H1 (cell line): Measurements from ENCODE around the gene IRF2BP1. TPM values are rescaled to one million over a fixed set of nuclear protein-coding genes. Genes with fewer than 3 reads are reported as not detected.

Experiments used
- CTCF ChIA-PET: fragments of 300-600 bp; sonication (Branson Sonifier 250); formaldehyde crosslinking; loops from one replicate; lab custom pipeline; 2021; ENCODE audit not compliant: partially characterized antibody; lab: Charles Lee
- POLR2A ChIA-PET: fragments of 300-600 bp; sonication (Branson Sonifier 250); formaldehyde crosslinking; loops from one replicate; lab custom pipeline; 2021; ENCODE audit warnings: inconsistent platforms; ENCODE audit not compliant: partially characterized antibody; lab: Charles Lee
- DNase-seq, 2 experiments: peaks; one replicate each; pipeline versions ENCODE4 v3.0.0 to v3.0.0-alpha.2; 2010 to 2022; ENCODE audit warnings: low spot score in 2 of 2, low read depth in 1 of 2, mixed read lengths in 1 of 2
- FAIRE-seq: peaks from 2 replicates; lab custom pipeline; 2011; peaks lifted over from hg19 to GRCh38; lab: Jason Lieb, UNC
- H2AFZ ChIP-seq: 2 replicates; pipeline ENCODE4 v1.8.1; 2012; ENCODE audit warnings: low read length, inconsistent platforms
- H2AK5ac ChIP-seq: 2 replicates; pipeline ENCODE4 v1.6.1; 2013; ENCODE audit warnings: low read depth, low read length
- H2BK120ac ChIP-seq: replicated peaks from 2 replicates; pipeline ENCODE3; 2013; ENCODE audit warnings: low read depth, low read length, inconsistent platforms
- H2BK12ac ChIP-seq: 2 replicates; pipeline ENCODE4 v1.6.1; 2013; ENCODE audit warnings: low read depth, low read length
- H2BK15ac ChIP-seq: 2 replicates; pipeline ENCODE4 v1.6.1; 2013; ENCODE audit warnings: low read length
- H2BK20ac ChIP-seq: 2 replicates; pipeline ENCODE4 v1.6.1; 2013; ENCODE audit warnings: low read length
- H2BK5ac ChIP-seq: 2 replicates; pipeline ENCODE4 v1.6.1; 2013; ENCODE audit warnings: low read depth, low read length
- H3K14ac ChIP-seq: 2 replicates; pipeline ENCODE4 v1.6.1; 2013; ENCODE audit warnings: inconsistent platforms; ENCODE audit not compliant: insufficient read length
- H3K18ac ChIP-seq: 2 replicates; pipeline ENCODE4 v1.6.1; 2013; ENCODE audit warnings: low read length; ENCODE audit errors: extremely low read depth
- H3K23ac ChIP-seq: 2 replicates; pipeline ENCODE4 v1.6.1; 2013; ENCODE audit warnings: inconsistent platforms; ENCODE audit not compliant: insufficient read length
- H3K23me2 ChIP-seq: 2 replicates; pipeline ENCODE4 v1.6.1; 2013; ENCODE audit warnings: low read depth, low read length
- H3K27ac ChIP-seq: 2 replicates; pipeline ENCODE4 v1.6.1; 2011; ENCODE audit warnings: low read depth, low read length, inconsistent platforms
- H3K27me3 ChIP-seq, 4 experiments: replicated peaks in 1 of 4; 1 replicate in 1 of 4; 2 replicates in 3 of 4; pipeline versions ENCODE4 v1.6.1 to v1.8.1; 2011 to 2013; ENCODE audit warnings: low read length in 3 of 4, mild to moderate bottlenecking in 3 of 4, inconsistent platforms in 2 of 4, mixed read lengths in 2 of 4, moderate library complexity in 1 of 4; ENCODE audit not compliant: control insufficient read depth in 3 of 4, insufficient read depth in 3 of 4; ENCODE audit errors: extremely low read depth in 1 of 4
- H3K36me3 ChIP-seq, 4 experiments: 2 replicates each; pipeline versions ENCODE4 v1.6.1 to v1.8.1; 2011 to 2013; ENCODE audit warnings: mild to moderate bottlenecking in 4 of 4, low read length in 3 of 4, moderate library complexity in 2 of 4, control low read depth in 1 of 4, inconsistent platforms in 1 of 4; ENCODE audit not compliant: insufficient read depth in 4 of 4, control insufficient read depth in 2 of 4
- H3K4ac ChIP-seq: replicated peaks from 2 replicates; pipeline ENCODE3; 2013; ENCODE audit warnings: low read length, low read depth, mixed read lengths, inconsistent platforms; ENCODE audit not compliant: insufficient read length
- H3K4me1 ChIP-seq, 4 experiments: replicated peaks in 1 of 4; 1 replicate in 1 of 4; 2 replicates in 3 of 4; pipeline versions ENCODE4 v1.6.1 to v1.8.1; 2011 to 2013; ENCODE audit warnings: low read length in 3 of 4, inconsistent platforms in 2 of 4, mixed read lengths in 1 of 4; ENCODE audit not compliant: insufficient read depth in 4 of 4, control insufficient read depth in 3 of 4
- H3K4me2 ChIP-seq, 2 experiments: 2 replicates each; pipeline versions ENCODE4 v1.6.1 to v1.8.1; 2011 to 2013; ENCODE audit warnings: low read depth in 2 of 2, low read length in 2 of 2, control low read depth in 1 of 2, inconsistent platforms in 1 of 2, mild to moderate bottlenecking in 1 of 2; ENCODE audit not compliant: insufficient read depth in 1 of 2
- H3K4me3 ChIP-seq, 4 experiments: fragments of 200-600, 300-600 bp in 1 of 4; sonication (generic), shearing (Covaris generic), sonication (Bioruptor Twin) in 1 of 4; 2 replicates each; pipeline versions ENCODE4 v1.5.1 to v1.8.1; 2011 to 2016; ENCODE audit warnings: low read length in 4 of 4, low read depth in 3 of 4, control low read depth in 2 of 4, inconsistent platforms in 2 of 4, mild to moderate bottlenecking in 2 of 4, mixed read lengths in 1 of 4, moderate library complexity in 1 of 4; ENCODE audit not compliant: insufficient read depth in 2 of 4; ENCODE audit errors: extremely low read depth in 1 of 4
- H3K56ac ChIP-seq: replicated peaks from 2 replicates; pipeline ENCODE3; 2013; ENCODE audit warnings: low read depth, mild to moderate bottlenecking, mixed read lengths, low read length, inconsistent platforms; ENCODE audit not compliant: insufficient read length
- H3K79me1 ChIP-seq: 2 replicates; pipeline ENCODE4 v1.6.1; 2013; ENCODE audit warnings: low read depth, low read length, control low read depth
- H3K79me2 ChIP-seq, 2 experiments: 2 replicates each; pipeline versions ENCODE4 v1.6.1 to v1.8.1; 2012 to 2013; ENCODE audit warnings: low read length in 2 of 2, mild to moderate bottlenecking in 2 of 2, inconsistent platforms in 1 of 2; ENCODE audit not compliant: insufficient read depth in 2 of 2, control insufficient read depth in 1 of 2
- H3K9ac ChIP-seq, 4 experiments: replicated peaks in 1 of 4; 1 replicate in 1 of 4; 2 replicates in 3 of 4; pipeline versions ENCODE4 v1.6.1 to v1.8.1; 2011 to 2013; ENCODE audit warnings: low read depth in 3 of 4, low read length in 3 of 4, control low read depth in 2 of 4, mild to moderate bottlenecking in 2 of 4, moderate library complexity in 2 of 4, inconsistent platforms in 1 of 4; ENCODE audit errors: extremely low read depth in 1 of 4
- H3K9me3 ChIP-seq, 2 experiments: 2 replicates each; pipeline versions ENCODE4 v1.6.1 to v1.8.1; 2012 to 2013; ENCODE audit warnings: mild to moderate bottlenecking in 2 of 2, moderate library complexity in 2 of 2, control low read depth in 1 of 2, inconsistent platforms in 1 of 2, low read depth in 1 of 2, low read length in 1 of 2, mixed read lengths in 1 of 2; ENCODE audit not compliant: insufficient read depth in 2 of 2
- H4K20me1 ChIP-seq, 2 experiments: replicated peaks in 1 of 2; 2 replicates each; pipeline versions ENCODE3 to v1.8.1; 2011 to 2013; ENCODE audit warnings: inconsistent platforms in 2 of 2, low read length in 2 of 2, mild to moderate bottlenecking in 1 of 2; ENCODE audit not compliant: insufficient read depth in 2 of 2, control insufficient read depth in 1 of 2
- H4K5ac ChIP-seq: 2 replicates; pipeline ENCODE4 v1.6.1; 2013; ENCODE audit warnings: low read length, low read depth, mixed read lengths, inconsistent platforms; ENCODE audit not compliant: insufficient read length
- H4K8ac ChIP-seq: 2 replicates; pipeline ENCODE4 v1.8.0; 2013; ENCODE audit warnings: mild to moderate bottlenecking, moderate library complexity, low read length, inconsistent platforms; ENCODE audit not compliant: insufficient read depth; ENCODE audit errors: extremely low read depth
- H4K91ac ChIP-seq: replicated peaks from 2 replicates; pipeline ENCODE3; 2013; ENCODE audit warnings: low read length, mixed read lengths, inconsistent platforms; ENCODE audit not compliant: insufficient read length
- ATF2 ChIP-seq: IDR thresholded peaks from 2 replicates; pipeline ENCODE4 v1.6.1; 2012; ENCODE audit warnings: low read length, inconsistent platforms
- CEBPB ChIP-seq: IDR thresholded peaks from 2 replicates; pipeline ENCODE4 v1.6.1; 2012; ENCODE audit warnings: low read depth, low read length
- CREB1 ChIP-seq: IDR thresholded peaks from 2 replicates; pipeline ENCODE4 v1.6.1; 2012; ENCODE audit warnings: inconsistent platforms
- HDAC6 ChIP-seq: IDR thresholded peaks from one replicate; pipeline ENCODE4 v1.7.1; 2012; ENCODE audit warnings: low read depth, mild to moderate bottlenecking, inconsistent platforms, low read length, moderate library complexity
- KDM1A ChIP-seq: fragments of 200-600, 300-600 bp; sonication (generic); IDR thresholded peaks from 2 replicates; pipeline ENCODE4 v1.7.1; 2016; ENCODE audit warnings: mild to moderate bottlenecking, low read length, borderline replicate concordance
- MAFK ChIP-seq: IDR thresholded peaks from 2 replicates; pipeline ENCODE4 v1.6.1; 2012; ENCODE audit warnings: low read depth, mild to moderate bottlenecking, improper control_type of control experiment, low read length
- NRF1 ChIP-seq: IDR thresholded peaks from 2 replicates; pipeline ENCODE4 v1.6.1; 2011; ENCODE audit warnings: mild to moderate bottlenecking, low read depth, low read length, improper control_type of control experiment
- POLR2A ChIP-seq, 2 experiments: IDR thresholded peaks; 1 replicate in 1 of 2; 2 replicates in 1 of 2; pipeline ENCODE4 v1.6.1; 2011; ENCODE audit warnings: low read depth in 2 of 2, low read length in 2 of 2, mild to moderate bottlenecking in 2 of 2; ENCODE audit errors: control extremely low read depth in 1 of 2
- RAD21 ChIP-seq, 2 experiments: IDR thresholded peaks in 1 of 2; conservative IDR thresholded peaks in 1 of 2; 2 replicates each; pipeline ENCODE4 v1.6.1; 2011; ENCODE audit warnings: low read depth in 2 of 2, low read length in 2 of 2, improper control_type of control experiment in 1 of 2, inconsistent platforms in 1 of 2, mild to moderate bottlenecking in 1 of 2, moderate library complexity in 1 of 2
- RBBP5 ChIP-seq: IDR thresholded peaks from 2 replicates; pipeline ENCODE4 v1.7.1; 2012; ENCODE audit warnings: low read depth, mild to moderate bottlenecking, inconsistent platforms, low read length, moderate library complexity, borderline replicate concordance
- SIN3A ChIP-seq, 2 experiments: IDR thresholded peaks in 1 of 2; conservative IDR thresholded peaks in 1 of 2; 2 replicates each; pipeline ENCODE4 v1.6.1; 2011 to 2012; ENCODE audit warnings: low read length in 2 of 2, improper control_type of control experiment in 1 of 2, low read depth in 1 of 2, mild to moderate bottlenecking in 1 of 2
- SUZ12 ChIP-seq: fragments of 200-600 bp; sonication (generic); IDR thresholded peaks from 2 replicates; pipeline ENCODE4 v1.6.1; 2012; ENCODE audit warnings: mild to moderate bottlenecking, inconsistent platforms, low read length, moderate library complexity, mixed read lengths
- WGBS, 2 experiments: shearing (Covaris generic) in 1 of 2; methylation state at CpG; one replicate each; pipeline versions ENCODE4 v1.1.6 to v1.1.7; 2013 to 2015; ENCODE audit warnings: low lambda C conversion rate in 2 of 2, mixed read lengths in 2 of 2, inconsistent platforms in 1 of 2, low coverage in 1 of 2, missing lambda C conversion rate in 1 of 2; ENCODE audit not compliant: insufficient replicate concordance in 2 of 2, insufficient coverage in 1 of 2, insufficient read length in 1 of 2; ENCODE audit errors: extremely low coverage in 1 of 2, missing lambda C conversion rate in 1 of 2; 5-methylcytosine and 5-hydroxymethylcytosine counted together
- polyA plus RNA-seq, 7 experiments: library from polyadenylated mRNA; depleted of rRNA in 3 of 7; stranded (reverse) in 5 of 7; unstranded in 2 of 7; fragments of >200 nt in 5 of 7; fragments of 200-250 nt in 2 of 7; gene quantifications; 1 replicate in 5 of 7; 2 replicates in 1 of 7; 4 replicates in 1 of 7; pipeline versions ENCODE4 v1.2.1 to v1.2.3, GENCODE V29; 2011 to 2013; ENCODE audit warnings: missing spikeins in 2 of 7, mixed read lengths in 2 of 7
- total RNA-seq: library from RNA; stranded (reverse); fragmentation: NEBNext Ultra II Directional; extraction: Animal tissue kit (Norgen Biotek cat#: 25700); gene quantifications from 2 replicates; pipeline ENCODE4 v1.2.1, GENCODE V29; 2021

The IRF2BP1 gene
- total and polyA plus RNA-seq, 2 of the 8 experiments (the other 6 are each of a cell fraction or from before 2014, with no cell fraction given), result 12.1 to 24.4 TPM

- Histone ChIP-seq H3K23ac (no peak overlapping the region), H4K5ac (no peak overlapping the region), H3K36me3 (no peaks in the 10 kb centered on the region), H3K23me2 (no peaks in the 10 kb centered on the region; the same call in 1 of the 2 replicates), H3K56ac (no peak overlapping the region), H3K9ac (no peak overlapping the region), H4K20me1 (no peaks in the 10 kb centered on the region), H2AK5ac (no peak overlapping the region), H3K4me3 (no peak overlapping the region), H4K8ac (no peak overlapping the region), H3K14ac (no peak overlapping the region), H3K4me1 (no peaks in the 10 kb centered on the region; a peak in 3 of 7 replicates), H2AFZ (no peak overlapping the region), H3K27ac (no peak overlapping the region), H3K79me2 (no peaks in the 10 kb centered on the region), H4K91ac (no peak overlapping the region), H3K4me2 (no peak overlapping the region), H2BK12ac (no peak overlapping the region), H2BK15ac (no peak overlapping the region), H2BK120ac (no peak overlapping the region), H3K18ac (no peak overlapping the region), H3K27me3 (no peaks in the 10 kb centered on the region), H2BK5ac (no peak overlapping the region), H3K4ac (no peak overlapping the region), H3K9me3 (no peaks in the 10 kb centered on the region), H3K79me1 (no peaks in the 10 kb centered on the region), H2BK20ac (no peak overlapping the region)
- WGBS, 2 experiments, result 91% methylated on average over 5 of the region's 5 CpGs; no CpG with 5 or more reads in 1 of the 2 experiments
- no peak for DNase-seq
- ChIA-PET CTCF (interaction anchor here (0.8 to 1.7 kb wide), 4 partner anchors 51 to 372 kb away, joined by 3 read pairs; no protein-coding TSS in a partner anchor), POLR2A (interaction anchor here (0.9 kb wide), 1 partner anchor 44 kb away, joined by 3 read pairs; the partner anchor contains the start of gene FOXA3)
- FAIRE-seq, result no peak
- TF ChIP-seq CREB1, result no peak
- no peak for TF ChIP-seq NRF1
- no peak for TF ChIP-seq RBBP5
- no peak for TF ChIP-seq KDM1A
- TF ChIP-seq SUZ12, result no peak
- no peak for TF ChIP-seq MAFK
- no peak for TF ChIP-seq POLR2A (IDR thresholded peaks at IDR 0.05; ENCODE audit: control extremely low read depth in 1 of 2, low read depth in 2 of 2, low read length in 2 of 2)
- no peak for TF ChIP-seq ATF2
- no peak for TF ChIP-seq SIN3A (conservative IDR thresholded peaks at IDR 0.05 in 1 of 2, IDR thresholded peaks at IDR 0.05 in 1 of 2; ENCODE audit: low read depth in 1 of 2, low read length in 2 of 2)
- TF ChIP-seq HDAC6, result no peak
- no peak for TF ChIP-seq CEBPB
- no peak for TF ChIP-seq RAD21 (IDR thresholded peaks at IDR 0.05 in 1 of 2, conservative IDR thresholded peaks at IDR 0.05 in 1 of 2; ENCODE audit: low read depth in 2 of 2, low read length in 2 of 2)
These were observed 23.0 kb upstream of the IRF2BP1 start for GRCh38 chr19:45908956-45909355.
